ENCODE measurements around the gene NDN. TPM values are rescaled to one million over a fixed set of nuclear protein-coding genes. Genes with fewer than 3 reads are reported as not detected.

NDN gene
- total RNA-seq, 1 donor from 2014 or later = 61.6 TPM

- Histone ChIP-seq H3K27ac (ENCODE audit: low read depth, low read length) (no peak overlapping the region), H3K4me1 (ENCODE audit: insufficient read depth, low read length) (no peaks in the 10 kb centered on the region), H3K9ac (ENCODE audit: low read length) (peak overlapping the region; percentile 76), H3K27me3 (ENCODE audit: insufficient read depth, low read length) (no peaks in the 10 kb centered on the region), H3K4me3 (ENCODE audit: insufficient read depth, low read depth, low read length) (peak overlapping the region; percentile 60), H3K79me2 (ENCODE audit: insufficient read depth, low read length) (no peaks in the 10 kb centered on the region), H3K9me3 (ENCODE audit: insufficient read depth, low read depth, low read length) (no peaks in the 10 kb centered on the region), H3K4me2 (ENCODE audit: low read length) (peak overlapping the region; percentile 79), H3K36me3 (ENCODE audit: insufficient read depth, low read length) (no peaks in the 10 kb centered on the region), H2AFZ (ENCODE audit: low read depth, low read length) (no peak overlapping the region), H4K20me1 (ENCODE audit: insufficient read depth, low read length) (no peaks in the 10 kb centered on the region)
- no peak for DNase-seq (ENCODE audit: low read depth)
- H3K27ac Mint-ChIP-seq (ENCODE audit: unreplicated experiment) = no peak overlapping the region
- TF ChIP-seq EZH2 (IDR thresholded peaks at IDR 0.05; ENCODE audit: insufficient read depth, low read length) (no peak), CTCF (IDR thresholded peaks at IDR 0.05; ENCODE audit: insufficient read depth, low read depth, low read length) (no peak)
- no peaks in the 10 kb centered on the region for H3K27me3 Mint-ChIP-seq (ENCODE audit: low read depth, unreplicated experiment)
- no peaks in the 10 kb centered on the region for H3K4me1 Mint-ChIP-seq (ENCODE audit: low read depth, unreplicated experiment)
- H3K9me3 Mint-ChIP-seq (ENCODE audit: unreplicated experiment) = peaks cover 5% of the 10 kb centered on the region
- FAIRE-seq = no peak
- peaks cover 2% of the 10 kb centered on the region for H3K36me3 Mint-ChIP-seq (ENCODE audit: low read depth, unreplicated experiment)
- H3K4me3 Mint-ChIP-seq (ENCODE audit: unreplicated experiment) = peak overlapping the region; percentile 78
Observed at GRCh38 chr15:23647001-23647295, 40.2 kb downstream of the NDN start.

- DNase-seq (ENCODE audit: low read depth) = no peak
- H3K9me3 ChIP-seq (ENCODE audit: insufficient read depth, low read depth, low read length) = no peaks in the 10 kb centered on the region
Observed at GRCh38 chr15:23646165-23647000, 40.7 kb downstream of the NDN start.

More at GRCh38 chr15:23646165-23647000, 40.7 kb downstream of the NDN start:
- peaks cover 5% of the 10 kb centered on the region for H3K9me3 Mint-ChIP-seq (ENCODE audit: unreplicated experiment)
- Histone ChIP-seq H4K20me1 (ENCODE audit: insufficient read depth, low read length) (no peaks in the 10 kb centered on the region), H3K36me3 (ENCODE audit: insufficient read depth, low read length) (no peaks in the 10 kb centered on the region), H3K27ac (ENCODE audit: low read depth, low read length) (no peak overlapping the region), H3K27me3 (ENCODE audit: insufficient read depth, low read length) (no peaks in the 10 kb centered on the region), H2AFZ (ENCODE audit: low read depth, low read length) (no peak overlapping the region), H3K4me1 (ENCODE audit: insufficient read depth, low read length) (no peaks in the 10 kb centered on the region), H3K4me2 (ENCODE audit: low read length) (peak overlapping the region; percentile 79), H3K4me3 (ENCODE audit: insufficient read depth, low read depth, low read length) (no peak overlapping the region), H3K9ac (ENCODE audit: low read length) (no peak overlapping the region), H3K79me2 (ENCODE audit: insufficient read depth, low read length) (no peaks in the 10 kb centered on the region)
- FAIRE-seq = no peak
- H3K36me3 Mint-ChIP-seq (ENCODE audit: low read depth, unreplicated experiment) = peaks cover 2% of the 10 kb centered on the region
- H3K4me1 Mint-ChIP-seq (ENCODE audit: low read depth, unreplicated experiment) = no peaks in the 10 kb centered on the region
- H3K27me3 Mint-ChIP-seq (ENCODE audit: low read depth, unreplicated experiment) = no peaks in the 10 kb centered on the region
- peak overlapping the region; percentile 78 for H3K4me3 Mint-ChIP-seq (ENCODE audit: unreplicated experiment)
- TF ChIP-seq CTCF (IDR thresholded peaks at IDR 0.05; ENCODE audit: insufficient read depth, low read depth, low read length) (no peak), EZH2 (IDR thresholded peaks at IDR 0.05; ENCODE audit: insufficient read depth, low read length) (no peak)
- no peak overlapping the region for H3K27ac Mint-ChIP-seq (ENCODE audit: unreplicated experiment)

Data from astrocyte (in vitro differentiated cells and primary cell).